T-cell (primary cell): ENCODE results near the gene RHOB. TPM values are rescaled to one million over a fixed set of nuclear protein-coding genes. Genes with fewer than 3 reads are reported as not detected.

Experiments
- ATAC-seq, 4 experiments: fragments of 200-7000 bp in 3 of 4; fragments of 150-1000 bp in 1 of 4; cut with Tn5 transposase; replicated peaks in 1 of 4; 1 replicate in 3 of 4; 2 replicates in 1 of 4; pipeline ENCODE4 v1.10.0; 2021; ENCODE audit warnings: moderate library complexity in 3 of 4, mild to moderate bottlenecking in 2 of 4, moderate number of reproducible peaks in 1 of 4
- CTCF ChIA-PET, 2 donors: fragments of 300-600 bp; sonication (Branson Sonifier 250); formaldehyde crosslinking; loops; one replicate each; lab custom pipeline; 2022; ENCODE audit warnings: antibody characterized with exemption in 2 of 2; lab: Charles Lee
- POLR2A ChIA-PET, 2 donors: fragments of 300-600 bp; sonication (Branson Sonifier 250); formaldehyde crosslinking; loops; one replicate each; lab custom pipeline; 2022; ENCODE audit warnings: antibody characterized with exemption in 2 of 2; lab: Charles Lee
- DNase-seq, 35 experiments: peaks; one replicate each; pipeline versions ENCODE4 v3.0.0 to v3.0.0-alpha.2; 2013 to 2023
- H3K27ac ChIP-seq: one replicate; pipeline ENCODE4 v1.5.1; 2013; ENCODE audit warnings: low read length
- H3K27me3 ChIP-seq, 2 experiments: replicated peaks in 1 of 2; 1 replicate in 1 of 2; 2 replicates in 1 of 2; pipeline versions ENCODE4 v1.6.1 to v1.7.0; 2013; ENCODE audit warnings: low read length in 1 of 2, mixed read lengths in 1 of 2; ENCODE audit not compliant: control insufficient read depth in 2 of 2, insufficient read depth in 2 of 2; ENCODE audit errors: extremely low read depth in 1 of 2
- H3K36me3 ChIP-seq, 2 donors: 1 replicate in 1 of 2; 2 replicates in 1 of 2; pipeline versions ENCODE4 v1.6.1 to v1.7.0; 2013; ENCODE audit warnings: low read length in 1 of 2; ENCODE audit not compliant: control insufficient read depth in 2 of 2, insufficient read depth in 1 of 2; ENCODE audit errors: extremely low read depth in 1 of 2
- H3K4me1 ChIP-seq, 2 experiments: 1 replicate in 1 of 2; 2 replicates in 1 of 2; pipeline versions ENCODE4 v1.6.1 to v1.7.0; 2013; ENCODE audit warnings: low read length in 2 of 2, mixed read lengths in 1 of 2; ENCODE audit not compliant: insufficient read depth in 2 of 2, control insufficient read depth in 1 of 2; ENCODE audit errors: extremely low read depth in 1 of 2
- H3K4me3 ChIP-seq, 2 donors: 1 replicate in 1 of 2; 2 replicates in 1 of 2; pipeline versions ENCODE4 v1.5.1 to v1.7.0; 2013; ENCODE audit warnings: mild to moderate bottlenecking in 2 of 2, low read length in 1 of 2, moderate library complexity in 1 of 2; ENCODE audit not compliant: control insufficient read depth in 1 of 2; ENCODE audit errors: extremely low read depth in 1 of 2
- H3K9me3 ChIP-seq: 2 replicates; pipeline ENCODE4 v1.7.0; 2013
- H3K27ac Mint-ChIP-seq, 2 donors: one replicate each; pipeline ENCODE4 v1.8.0; 2020 to 2021; ENCODE audit warnings: mild to moderate bottlenecking in 2 of 2, mixed read lengths in 2 of 2
- H3K27me3 Mint-ChIP-seq, 2 donors: one replicate each; pipeline ENCODE4 v1.8.0; 2021 to 2022; ENCODE audit warnings: mixed read lengths in 2 of 2
- H3K36me3 Mint-ChIP-seq: one replicate; pipeline ENCODE4 v1.8.0; 2021; ENCODE audit warnings: mixed read lengths
- H3K4me1 Mint-ChIP-seq, 3 donors: one replicate each; pipeline ENCODE4 v1.8.0; 2020 to 2022; ENCODE audit warnings: mixed read lengths in 3 of 3, mild to moderate bottlenecking in 1 of 3
- H3K4me3 Mint-ChIP-seq, 3 donors: one replicate each; pipeline ENCODE4 v1.8.0; 2020 to 2022; ENCODE audit warnings: mild to moderate bottlenecking in 3 of 3, mixed read lengths in 3 of 3, moderate library complexity in 3 of 3
- H3K9me3 Mint-ChIP-seq, 3 donors: one replicate each; pipeline ENCODE4 v1.8.0; 2020 to 2022; ENCODE audit warnings: mixed read lengths in 3 of 3
- WGBS: methylation state at CpG from one replicate; pipeline ENCODE4 v1.1.5; 2013; ENCODE audit warnings: missing lambda C conversion rate; ENCODE audit not compliant: insufficient coverage; 5-methylcytosine and 5-hydroxymethylcytosine counted together
- total RNA-seq, 35 experiments: library from RNA in 6 of 35; stranded (reverse) in 6 of 35; fragments of 120-200 nt in 1 of 35; gene quantifications; one replicate each; pipeline versions ENCODE4 v1.2.1 to v1.2.4 and lab custom pipeline; 2013 to 2026

The RHOB gene
- total RNA-seq (10 to 100 TPM; 11.4 to 42.4 (median 14.7) TPM), total RNA-seq (lab: John Stamatoyannopoulos, UW) (4.9 to 294 (median 19.1) reads per million in 29 experiments)
- total RNA-seq (2013) = 62.6 TPM

DNA sequence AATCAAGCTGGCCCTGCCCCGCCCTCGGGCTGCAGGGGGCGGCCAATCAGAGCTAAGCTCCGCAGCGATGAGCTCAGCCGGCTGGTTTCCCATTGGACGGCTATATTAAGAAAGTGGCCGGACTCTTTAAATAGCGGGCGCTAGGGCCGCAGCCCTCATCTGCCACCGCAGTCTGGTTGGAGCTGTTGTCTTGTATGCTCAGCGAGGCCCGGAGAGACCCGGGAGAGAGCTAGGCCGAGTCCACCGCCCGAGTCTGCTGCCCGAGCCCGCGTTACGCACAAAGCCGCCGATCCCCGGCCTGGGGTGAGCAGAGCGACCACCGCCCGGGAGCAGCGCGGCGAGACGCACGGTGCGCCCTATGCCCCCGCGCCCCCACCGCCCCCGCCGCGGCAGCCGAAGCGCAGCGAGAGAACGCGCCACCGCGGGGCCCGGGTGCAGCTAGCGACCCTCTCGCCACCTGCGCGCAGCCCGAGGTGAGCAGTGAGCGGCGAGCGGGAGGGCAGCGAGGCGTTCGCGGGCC is at the start of gene RHOB:
Gene RHOB, plus strand, starts transcription at position 158 of the 520 bp plus-strand sequence. CDS start 392 bp downstream, outside the sequence.
- H3K27ac Mint-ChIP-seq = no peak within 1 kb of the TSS
- H3K4me3 ChIP-seq = peak within 1 kb of the TSS; percentile 59 to 74
- WGBS = under 1% methylated on average over 60 of the region's 60 CpGs
- peak within 1 kb of the TSS; percentile 76 to 81 (median 78) for H3K4me3 Mint-ChIP-seq
- no peaks in the 10 kb centered on the region for H3K36me3 Mint-ChIP-seq
- DNase-seq (peak; percentile 55 to 94 (median 81)), ATAC-seq (peak; percentile 92 to 97 (median 96))
- peaks cover under 1 to 29% of the 10 kb centered on the region in 2 donors for H3K27me3 Mint-ChIP-seq
- no peaks in the 10 kb centered on the region for H3K9me3 Mint-ChIP-seq
- peaks cover 0 to 31% of the 10 kb centered on the region in 2 experiments for H3K27me3 ChIP-seq
- peak within 1 kb of the TSS; percentile 44 for H3K27ac ChIP-seq
- ChIA-PET POLR2A (interaction anchor here (0.5 to 2.0 kb wide), 21 partner anchors 9 to 1887 kb away, joined by 3 to 22 read pairs (median 3); partner anchors contain the start of genes HS1BP3 (in 2 of the 2) and LDAH (in 1 of the 2)), CTCF (interaction anchor here (0.6 to 1.9 kb wide), 12 partner anchors 10 to 215 kb away, joined by 3 to 20 read pairs (median 3); partner anchors contain the start of gene HS1BP3 (in 2 of the 2))
- peaks cover 0 to 12% (median 2%) of the 10 kb centered on the region in 3 donors for H3K4me1 Mint-ChIP-seq
- H3K4me1 ChIP-seq = peaks cover 0 to 21% of the 10 kb centered on the region in 2 experiments
- no peaks in the 10 kb centered on the region for H3K9me3 ChIP-seq
- H3K36me3 ChIP-seq = no peaks in the 10 kb centered on the region

DNA sequence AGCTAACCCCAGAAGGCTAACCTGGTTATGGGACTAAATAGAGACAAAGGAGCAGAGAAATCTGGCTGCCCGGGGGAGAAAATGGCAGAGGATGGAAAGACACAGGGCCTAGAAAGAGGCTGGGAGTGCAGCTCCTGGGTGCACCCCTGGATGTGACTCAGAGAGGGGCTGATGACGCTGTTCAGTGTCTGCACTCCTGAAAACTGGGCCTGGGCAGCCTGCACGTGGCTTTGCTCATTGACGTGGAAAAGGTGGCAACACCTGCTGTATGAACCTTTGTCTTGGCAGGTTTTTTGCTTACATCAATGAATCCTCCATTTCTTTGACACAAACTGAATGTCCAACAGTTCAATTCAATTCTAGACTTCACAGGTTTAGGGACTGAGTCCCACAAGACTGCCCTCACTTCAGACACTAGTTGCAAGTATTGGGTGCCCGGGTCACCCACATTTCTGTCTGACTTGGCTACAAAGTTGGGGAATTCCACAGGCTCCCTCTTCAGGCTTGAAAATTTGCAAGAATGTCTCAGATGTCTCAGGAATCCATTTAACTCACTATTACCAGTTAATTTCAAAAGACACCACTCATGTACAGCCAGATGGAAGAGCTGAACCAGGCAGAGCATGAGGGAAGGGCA is 48.9 kb upstream of the RHOB start:
- Mint-ChIP-seq H3K4me1 (no peaks in the 10 kb centered on the region), H3K9me3 (no peaks in the 10 kb centered on the region), H3K36me3 (no peaks in the 10 kb centered on the region), H3K27me3 (peaks cover 7 to 14% of the 10 kb centered on the region in 2 donors), H3K27ac (no peak overlapping the region), H3K4me3 (no peak overlapping the region)
- CTCF ChIA-PET = no interaction called here
- ATAC-seq (no peak), DNase-seq (no peak)
- Histone ChIP-seq H3K9me3 (no peaks in the 10 kb centered on the region), H3K27ac (no peak overlapping the region), H3K4me1 (no peaks in the 10 kb centered on the region), H3K36me3 (no peaks in the 10 kb centered on the region), H3K27me3 (peaks cover 0 to 11% of the 10 kb centered on the region in 2 experiments), H3K4me3 (no peak overlapping the region)
- POLR2A ChIA-PET = no interaction called here
- 92% methylated on average over 4 of the region's 5 CpGs for WGBS

DNA sequence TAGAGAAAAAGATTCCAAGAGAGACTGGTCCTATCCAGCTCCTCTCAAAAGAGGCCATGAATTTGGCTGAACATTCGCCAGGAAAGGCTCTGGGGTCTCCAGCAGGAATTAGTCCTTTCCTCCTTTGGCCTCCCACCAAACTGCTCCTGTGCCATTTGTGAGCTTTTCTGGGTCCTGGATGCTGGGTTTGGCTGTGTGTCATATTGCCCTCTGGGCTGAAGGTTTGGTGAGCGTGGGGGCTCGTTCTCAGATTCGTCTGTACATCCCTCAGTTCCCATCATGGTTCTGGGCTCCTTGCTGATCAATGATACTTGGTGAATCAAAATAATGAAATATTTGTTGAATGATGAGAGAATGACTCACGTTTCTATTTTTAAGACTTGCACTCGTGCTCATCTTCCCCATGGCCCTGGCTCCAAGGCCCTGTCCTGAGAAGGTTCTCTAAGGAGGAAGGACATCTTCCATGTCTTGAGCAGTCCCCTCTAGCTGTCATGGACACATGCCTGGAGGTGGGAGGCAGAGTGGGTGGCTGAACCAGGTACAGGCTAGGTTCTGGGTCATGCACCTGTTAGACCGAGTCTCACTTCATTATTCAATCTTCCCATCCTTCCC is 47.8 kb upstream of the RHOB start:
- H3K4me3 ChIP-seq = no peak overlapping the region
- H3K27ac ChIP-seq = no peak overlapping the region
- Mint-ChIP-seq H3K27ac (no peak overlapping the region), H3K36me3 (no peaks in the 10 kb centered on the region), H3K4me1 (no peaks in the 10 kb centered on the region), H3K27me3 (peaks cover 7 to 12% of the 10 kb centered on the region in 2 donors), H3K4me3 (no peak overlapping the region), H3K9me3 (no peaks in the 10 kb centered on the region)
- H3K36me3 ChIP-seq = no peaks in the 10 kb centered on the region
- no peaks in the 10 kb centered on the region for H3K4me1 ChIP-seq
- ChIA-PET POLR2A (no interaction called here), CTCF (interaction anchor here in 1 of 2 donors (0.6 kb wide), 1 partner anchor 315 kb away, joined by 3 read pairs; no protein-coding TSS in a partner anchor)
- WGBS = 80% methylated on average over 2 of the region's 7 CpGs
- peaks cover 0 to 9% of the 10 kb centered on the region in 2 experiments for H3K27me3 ChIP-seq
- no peak for ATAC-seq
- no peak for DNase-seq
- no peaks in the 10 kb centered on the region for H3K9me3 ChIP-seq

DNA sequence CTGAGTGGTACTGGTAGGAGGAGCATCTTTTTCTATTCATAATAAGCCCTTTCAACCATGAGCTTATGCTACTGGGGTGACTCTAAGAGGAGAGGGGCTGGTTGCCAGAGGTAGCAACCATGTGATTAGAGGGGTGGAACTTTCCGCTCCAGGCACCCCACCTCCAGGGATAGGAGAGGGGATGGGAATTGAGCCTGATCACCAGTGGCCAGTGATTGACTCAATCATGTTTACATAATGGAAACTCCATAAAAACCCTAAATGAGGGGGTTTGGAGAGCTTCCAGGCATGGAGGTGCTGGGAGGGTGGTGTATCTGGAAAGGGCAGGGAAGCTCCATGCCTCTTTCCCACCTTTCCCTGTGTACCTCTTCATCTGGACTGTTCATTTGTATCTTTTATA is 46.6 kb upstream of the RHOB start:
- DNase-seq (no peak), ATAC-seq (no peak)
- Histone ChIP-seq H3K27ac (no peak overlapping the region), H3K4me1 (no peaks in the 10 kb centered on the region), H3K36me3 (no peaks in the 10 kb centered on the region), H3K9me3 (no peaks in the 10 kb centered on the region), H3K27me3 (peaks cover 0 to 9% of the 10 kb centered on the region in 2 experiments), H3K4me3 (no peak overlapping the region)
- Mint-ChIP-seq H3K27me3 (peaks cover 7 to 14% of the 10 kb centered on the region in 2 donors), H3K9me3 (no peaks in the 10 kb centered on the region), H3K4me1 (no peaks in the 10 kb centered on the region), H3K36me3 (no peaks in the 10 kb centered on the region), H3K4me3 (no peak overlapping the region), H3K27ac (no peak overlapping the region)
- POLR2A ChIA-PET = no interaction called here
- WGBS = no CpG with 5 or more reads among the region's 1 CpG
- CTCF ChIA-PET = no interaction called here

DNA sequence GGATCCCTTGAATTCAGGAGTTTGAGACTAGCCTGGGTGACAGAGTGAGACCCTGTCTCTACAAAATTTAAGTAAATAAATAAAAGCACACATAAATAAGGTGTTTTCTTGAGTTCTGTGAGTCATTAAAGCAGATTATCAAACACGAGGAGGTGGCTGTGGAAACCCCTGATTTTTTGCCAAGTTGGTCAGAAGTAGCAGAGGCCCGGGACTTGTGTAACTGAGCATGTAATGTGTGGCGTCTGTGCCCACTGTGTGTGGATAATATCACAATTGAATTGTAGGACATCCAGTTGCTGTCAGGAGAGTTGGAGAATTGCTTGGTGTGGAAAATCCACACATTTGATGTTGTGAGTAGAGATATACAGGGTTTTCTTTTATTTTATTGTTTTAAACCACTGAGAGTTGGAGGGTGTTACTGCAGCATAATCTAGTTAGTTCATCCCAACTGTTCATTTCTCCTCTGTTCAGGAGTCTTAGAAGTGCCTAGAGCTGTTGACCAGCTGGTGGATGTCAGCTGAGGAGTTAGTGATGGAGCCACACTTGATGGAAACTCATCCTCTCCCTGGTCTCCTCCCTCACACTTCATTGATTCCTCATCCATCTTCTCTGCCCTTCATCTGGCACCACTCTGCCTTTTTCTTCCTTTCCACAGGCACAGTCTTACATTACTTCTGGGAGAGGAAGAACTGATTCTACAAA is 45.9 kb upstream of the RHOB start:
- ATAC-seq = no peak
- Histone ChIP-seq H3K4me3 (no peak overlapping the region), H3K4me1 (no peaks in the 10 kb centered on the region), H3K36me3 (no peaks in the 10 kb centered on the region), H3K9me3 (no peaks in the 10 kb centered on the region), H3K27me3 (peaks cover 0 to 5% of the 10 kb centered on the region in 2 experiments), H3K27ac (no peak overlapping the region)
- POLR2A ChIA-PET = no interaction called here
- H3K9me3 Mint-ChIP-seq = no peaks in the 10 kb centered on the region
- peaks cover 7 to 11% of the 10 kb centered on the region in 2 donors for H3K27me3 Mint-ChIP-seq
- no peaks in the 10 kb centered on the region for H3K36me3 Mint-ChIP-seq
- H3K27ac Mint-ChIP-seq = no peak overlapping the region
- no peak overlapping the region for H3K4me3 Mint-ChIP-seq
- DNase-seq = no peak
- H3K4me1 Mint-ChIP-seq = no peaks in the 10 kb centered on the region
- 77% methylated on average over 3 of the region's 3 CpGs for WGBS
- CTCF ChIA-PET = no interaction called here

DNA sequence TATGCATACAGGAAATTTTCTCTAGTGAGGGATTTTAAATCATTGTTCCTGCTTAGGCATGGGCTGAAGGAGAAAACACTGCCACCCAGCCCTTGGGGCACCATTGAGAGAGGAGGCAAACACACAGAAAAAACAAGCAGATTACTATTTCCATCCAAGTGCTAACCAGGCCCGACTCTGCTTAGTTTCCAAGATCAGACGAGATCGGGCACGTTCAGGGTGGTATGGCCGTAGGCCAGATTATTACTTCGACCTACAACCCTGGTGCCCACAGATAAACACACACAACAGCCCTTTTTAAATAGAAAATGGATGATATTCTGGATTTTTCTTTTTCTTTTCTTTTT is 45.4 kb upstream of the RHOB start:
- ChIA-PET POLR2A (no interaction called here), CTCF (no interaction called here)
- ATAC-seq = no peak
- Mint-ChIP-seq H3K9me3 (no peaks in the 10 kb centered on the region), H3K27ac (no peak overlapping the region), H3K4me1 (no peaks in the 10 kb centered on the region), H3K4me3 (no peak overlapping the region), H3K27me3 (peaks cover 2 to 7% of the 10 kb centered on the region in 2 donors), H3K36me3 (no peaks in the 10 kb centered on the region)
- DNase-seq = no peak
- Histone ChIP-seq H3K27ac (no peak overlapping the region), H3K4me3 (no peak overlapping the region), H3K9me3 (no peaks in the 10 kb centered on the region), H3K27me3 (peaks cover 0 to under 1% of the 10 kb centered on the region in 2 experiments), H3K4me1 (no peaks in the 10 kb centered on the region), H3K36me3 (no peaks in the 10 kb centered on the region)
- WGBS = 100% methylated on average over 1 of the region's 6 CpGs
